HEK293 (cell line): ENCODE measurements around the gene ZNF681.

Source experiments
- CTCF ChIA-PET: fragments of 350-600 bp; formaldehyde crosslinking; extraction: SDS; loops from one replicate; lab custom pipeline; 2021; ENCODE audit warnings: antibody characterized with exemption; lab: Yijun Ruan, JAX
- POLR2A ChIA-PET: fragments of 300-600 bp; formaldehyde crosslinking; extraction: SDS; loops from one replicate; lab custom pipeline; 2020; ENCODE audit warnings: antibody characterized with exemption, inconsistent platforms; lab: Yijun Ruan, JAX
- H3K27ac ChIP-seq: fragments of 200-500 bp; sonication (Bioruptor generic); 2 replicates; pipeline ENCODE4 v1.5.1; 2014; ENCODE audit warnings: low read depth, low read length, control low read depth, inconsistent platforms; ENCODE audit errors: extremely low read depth
- H3K36me3 ChIP-seq, 2 experiments: fragments of 200-500 bp in 1 of 2; sonication (Bioruptor generic) in 1 of 2; 1 replicate in 1 of 2; 2 replicates in 1 of 2; pipeline ENCODE4 v1.5.1; 2014 to 2017; ENCODE audit warnings: inconsistent platforms in 2 of 2, low read length in 2 of 2; ENCODE audit not compliant: control insufficient read depth in 2 of 2, insufficient read depth in 1 of 2
- H3K4me1 ChIP-seq: fragments of 200-500 bp; sonication (Bioruptor generic); 2 replicates; pipeline ENCODE4 v1.5.1; 2014; ENCODE audit warnings: mild to moderate bottlenecking, low read length, inconsistent platforms; ENCODE audit not compliant: control insufficient read depth, insufficient read depth
- H3K4me3 ChIP-seq: 2 replicates; pipeline ENCODE4 v1.5.1; 2011; ENCODE audit warnings: low read depth, mild to moderate bottlenecking, control low read depth, low read length, moderate library complexity
- H3K9me3 ChIP-seq: fragments of 200-500 bp; sonication (Bioruptor generic); 2 replicates; pipeline ENCODE4 v1.5.1; 2014; ENCODE audit warnings: low read depth, low read length, inconsistent platforms; ENCODE audit not compliant: control insufficient read depth, insufficient read depth
- GLI2 ChIP-seq: fragments of 450-650 bp; formaldehyde crosslinking; IDR thresholded peaks from 2 replicates; pipeline ENCODE4; 2017; ENCODE audit warnings: missing biosample characterization, missing genetic modification characterization, low read depth, borderline replicate concordance
- REPIN1 ChIP-seq: fragments of 450-650 bp; formaldehyde crosslinking; IDR thresholded peaks from 2 replicates; pipeline ENCODE4 v1.5.1; 2017; ENCODE audit warnings: missing biosample characterization, missing genetic modification characterization, low read depth
- TRIM28 ChIP-seq: IDR thresholded peaks from 2 replicates; pipeline ENCODE4 v1.6.1; 2011; ENCODE audit warnings: low read length, control low read depth, borderline replicate concordance
- ZIC2 ChIP-seq: fragments of 450-650 bp; formaldehyde crosslinking; IDR thresholded peaks from 2 replicates; pipeline ENCODE4 v1.5.1; 2016; ENCODE audit warnings: missing biosample characterization, missing genetic modification characterization
- ZNF157 ChIP-seq: fragments of 450-650 bp; formaldehyde crosslinking; IDR thresholded peaks from 2 replicates; pipeline ENCODE4 v1.5.1; 2016; ENCODE audit warnings: missing biosample characterization, missing genetic modification characterization
- ZNF16 ChIP-seq: fragments of 450-650 bp; formaldehyde crosslinking; IDR thresholded peaks from 2 replicates; pipeline ENCODE4 v1.5.1; 2016; ENCODE audit warnings: low read depth, missing biosample characterization, missing genetic modification characterization
- ZNF2 ChIP-seq: fragments of 450-650 bp; formaldehyde crosslinking; IDR thresholded peaks from 2 replicates; pipeline ENCODE4 v1.5.1; 2016; ENCODE audit warnings: missing biosample characterization, missing genetic modification characterization
- ZNF214 ChIP-seq: fragments of 450-650 bp; formaldehyde crosslinking; IDR thresholded peaks from 2 replicates; pipeline ENCODE4 v1.5.1; 2017; ENCODE audit warnings: missing biosample characterization, mild to moderate bottlenecking, missing genetic modification characterization, borderline replicate concordance
- ZNF221 ChIP-seq: fragments of 450-650 bp; formaldehyde crosslinking; IDR thresholded peaks from 2 replicates; pipeline ENCODE4 v1.5.1; 2017; ENCODE audit warnings: missing biosample characterization, missing genetic modification characterization, borderline replicate concordance
- ZNF23 ChIP-seq: fragments of 450-650 bp; formaldehyde crosslinking; IDR thresholded peaks from 2 replicates; pipeline ENCODE4 v1.5.1; 2016; ENCODE audit warnings: missing biosample characterization, missing genetic modification characterization, borderline replicate concordance
- ZNF302 ChIP-seq: fragments of 450-650 bp; formaldehyde crosslinking; IDR thresholded peaks from 2 replicates; pipeline ENCODE4 v1.5.1; 2016; ENCODE audit warnings: missing biosample characterization, missing genetic modification characterization, low read depth
- ZNF324 ChIP-seq: fragments of 450-650 bp; formaldehyde crosslinking; IDR thresholded peaks from 2 replicates; pipeline ENCODE4 v1.5.1; 2016; ENCODE audit warnings: missing biosample characterization, missing genetic modification characterization
- ZNF335 ChIP-seq: fragments of 450-650 bp; formaldehyde crosslinking; conservative IDR thresholded peaks from 2 replicates; pipeline ENCODE4 v1.5.1; 2016; ENCODE audit warnings: missing biosample characterization, missing genetic modification characterization
- ZNF366 ChIP-seq: fragments of 450-650 bp; formaldehyde crosslinking; conservative IDR thresholded peaks from 2 replicates; pipeline ENCODE4 v1.5.1; 2016; ENCODE audit warnings: missing biosample characterization, missing genetic modification characterization
- ZNF426 ChIP-seq: fragments of 450-650 bp; formaldehyde crosslinking; IDR thresholded peaks from 2 replicates; pipeline ENCODE4 v1.5.1; 2017; ENCODE audit warnings: missing biosample characterization, missing genetic modification characterization, mild to moderate bottlenecking, inconsistent platforms, moderate library complexity
- ZNF501 ChIP-seq: fragments of 450-650 bp; formaldehyde crosslinking; IDR thresholded peaks from 2 replicates; pipeline ENCODE4 v1.5.1; 2016; ENCODE audit warnings: missing biosample characterization, missing genetic modification characterization
- ZNF529 ChIP-seq: fragments of 450-650 bp; formaldehyde crosslinking; IDR thresholded peaks from 2 replicates; pipeline ENCODE4 v1.5.1; 2017; ENCODE audit warnings: missing genetic modification characterization, missing biosample characterization; ENCODE audit not compliant: insufficient replicate concordance
- ZNF548 ChIP-seq: fragments of 450-650 bp; formaldehyde crosslinking; IDR thresholded peaks from 2 replicates; pipeline ENCODE4 v1.5.1; 2016; ENCODE audit warnings: missing biosample characterization, missing genetic modification characterization
- ZNF549 ChIP-seq: fragments of 450-650 bp; IDR thresholded peaks from 2 replicates; pipeline ENCODE4 v1.5.1; 2018; ENCODE audit warnings: missing biosample characterization, missing genetic modification characterization, mild to moderate bottlenecking, inconsistent platforms, moderate library complexity
- ZNF558 ChIP-seq: fragments of 450-650 bp; formaldehyde crosslinking; IDR thresholded peaks from 2 replicates; pipeline ENCODE4 v1.5.1; 2016; ENCODE audit warnings: missing biosample characterization, missing genetic modification characterization
- ZNF561 ChIP-seq: fragments of 450-650 bp; IDR thresholded peaks from 2 replicates; pipeline ENCODE4 v1.5.1; 2018; ENCODE audit warnings: missing biosample characterization, missing genetic modification characterization, borderline replicate concordance
- ZNF707 ChIP-seq: fragments of 450-650 bp; formaldehyde crosslinking; IDR thresholded peaks from 2 replicates; pipeline ENCODE4 v1.5.1; 2016; ENCODE audit warnings: missing biosample characterization, missing genetic modification characterization
- ZNF837 ChIP-seq: fragments of 450-650 bp; formaldehyde crosslinking; IDR thresholded peaks from 2 replicates; pipeline ENCODE4 v1.5.1; 2016; ENCODE audit warnings: missing biosample characterization, missing genetic modification characterization
- TF ChIP-seq, protein P1 (sequence below): fragments of 450-650 bp; formaldehyde crosslinking; IDR thresholded peaks from 2 replicates; pipeline ENCODE4 v1.5.1; 2017; ENCODE audit warnings: missing biosample characterization, missing genetic modification characterization
- TF ChIP-seq, protein P2 (sequence below): fragments of 450-650 bp; formaldehyde crosslinking; IDR thresholded peaks from 2 replicates; pipeline ENCODE4 v1.5.1; 2016; ENCODE audit warnings: missing biosample characterization, missing genetic modification characterization
- TF ChIP-seq, protein P3 (sequence below): fragments of 450-650 bp; formaldehyde crosslinking; IDR thresholded peaks from 2 replicates; pipeline ENCODE4 v1.5.1; 2016; ENCODE audit warnings: missing biosample characterization, missing genetic modification characterization
- TF ChIP-seq, protein P4 (sequence below): IDR thresholded peaks from 2 replicates; pipeline ENCODE4 v1.6.1; 2011; ENCODE audit warnings: mild to moderate bottlenecking, low read depth, low read length, borderline replicate concordance

ZNF681 gene

GRCh38 chr19:23788411-23788810 lies 29.7 kb upstream of the ZNF681 start:
- no peaks in the 10 kb centered on the region for H3K36me3 ChIP-seq
- ChIA-PET POLR2A (no interaction called here), CTCF (no interaction called here)
- TF ChIP-seq ZNF529 (tag by site-specific recombination) (no peak), REPIN1 (tag by site-specific recombination) (no peak), ZNF366 (tag by site-specific recombination) (no peak), ZNF157 (tag by site-specific recombination) (no peak), ZNF561 (no peak), ZNF707 (tag by site-specific recombination) (no peak), ZNF548 (tag by site-specific recombination) (no peak), ZNF23 (no peak), ZNF549 (tag by site-specific recombination) (no peak), ZNF324 (tag by site-specific recombination) (no peak), TRIM28 (no peak), ZNF558 (no peak)
- TF ChIP-seq, protein P1, sequence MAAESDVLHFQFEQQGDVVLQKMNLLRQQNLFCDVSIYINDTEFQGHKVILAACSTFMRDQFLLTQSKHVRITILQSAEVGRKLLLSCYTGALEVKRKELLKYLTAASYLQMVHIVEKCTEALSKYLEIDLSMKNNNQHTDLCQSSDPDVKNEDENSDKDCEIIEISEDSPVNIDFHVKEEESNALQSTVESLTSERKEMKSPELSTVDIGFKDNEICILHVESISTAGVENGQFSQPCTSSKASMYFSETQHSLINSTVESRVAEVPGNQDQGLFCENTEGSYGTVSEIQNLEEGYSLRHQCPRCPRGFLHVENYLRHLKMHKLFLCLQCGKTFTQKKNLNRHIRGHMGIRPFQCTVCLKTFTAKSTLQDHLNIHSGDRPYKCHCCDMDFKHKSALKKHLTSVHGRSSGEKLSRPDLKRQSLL (tag by site-specific recombination) = no peak
- TF ChIP-seq, protein P2, sequence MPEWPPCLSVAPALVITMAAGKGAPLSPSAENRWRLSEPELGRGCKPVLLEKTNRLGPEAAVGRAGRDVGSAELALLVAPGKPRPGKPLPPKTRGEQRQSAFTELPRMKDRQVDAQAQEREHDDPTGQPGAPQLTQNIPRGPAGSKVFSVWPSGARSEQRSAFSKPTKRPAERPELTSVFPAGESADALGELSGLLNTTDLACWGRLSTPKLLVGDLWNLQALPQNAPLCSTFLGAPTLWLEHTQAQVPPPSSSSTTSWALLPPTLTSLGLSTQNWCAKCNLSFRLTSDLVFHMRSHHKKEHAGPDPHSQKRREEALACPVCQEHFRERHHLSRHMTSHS (tag by site-specific recombination) = no peak
- no peaks in the 10 kb centered on the region for H3K9me3 ChIP-seq
- H3K4me1 ChIP-seq = no peaks in the 10 kb centered on the region
- H3K27ac ChIP-seq = no peak overlapping the region
- no peak overlapping the region for H3K4me3 ChIP-seq

DNA sequence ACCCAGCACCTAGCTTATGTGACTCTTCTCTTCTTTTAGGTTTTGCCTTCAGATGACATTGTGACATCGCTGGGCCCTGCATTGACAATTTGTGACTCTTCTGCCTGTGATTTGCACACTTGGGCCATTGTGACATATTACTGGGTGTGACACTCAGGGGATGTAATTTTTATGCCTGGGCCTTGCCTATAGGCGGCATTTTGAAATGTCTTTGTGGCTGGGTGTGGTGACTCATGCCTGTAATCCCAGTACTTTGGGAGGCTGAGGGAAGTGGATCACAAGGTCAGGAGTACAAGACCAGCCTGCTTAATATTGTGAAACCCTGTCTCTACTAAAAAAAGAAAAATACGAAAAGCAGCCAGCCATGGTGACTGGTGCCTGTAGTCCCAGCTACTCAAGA lies 28.4 kb upstream of the ZNF681 start:
- H3K27ac ChIP-seq = no peak overlapping the region
- TF ChIP-seq ZNF16 (tag by site-specific recombination) (no peak), ZNF501 (no peak)
- ChIA-PET POLR2A (no interaction called here), CTCF (interaction anchor here (0.6 kb wide), 1 partner anchor 8 kb away, joined by 4 read pairs; no protein-coding TSS in a partner anchor)
- H3K4me3 ChIP-seq = no peak overlapping the region
- no peaks in the 10 kb centered on the region for H3K4me1 ChIP-seq
- H3K36me3 ChIP-seq = no peaks in the 10 kb centered on the region
- no peaks in the 10 kb centered on the region for H3K9me3 ChIP-seq

GRCh38 chr19:23785982-23786381 lies 27.3 kb upstream of the ZNF681 start:
- Histone ChIP-seq H3K4me1 (no peaks in the 10 kb centered on the region), H3K36me3 (no peaks in the 10 kb centered on the region), H3K9me3 (no peaks in the 10 kb centered on the region), H3K4me3 (no peak overlapping the region), H3K27ac (no peak overlapping the region)
- CTCF ChIA-PET = interaction anchor here (0.7 kb wide), 1 partner anchor 374 kb away, joined by 3 read pairs; no protein-coding TSS in a partner anchor
- POLR2A ChIA-PET = no interaction called here
- TF ChIP-seq ZNF426 (tag by site-specific recombination) (no peak), ZNF2 (tag by site-specific recombination) (no peak), GLI2 (tag by site-specific recombination) (no peak), ZNF221 (tag by site-specific recombination) (no peak), ZNF214 (tag by site-specific recombination) (no peak), ZNF335 (tag by site-specific recombination) (no peak), ZIC2 (tag by site-specific recombination) (no peak), ZNF302 (tag by site-specific recombination) (no peak), ZNF837 (tag by site-specific recombination) (no peak)
- TF ChIP-seq, protein P2 (tag by site-specific recombination) = no peak
- TF ChIP-seq, protein P3, sequence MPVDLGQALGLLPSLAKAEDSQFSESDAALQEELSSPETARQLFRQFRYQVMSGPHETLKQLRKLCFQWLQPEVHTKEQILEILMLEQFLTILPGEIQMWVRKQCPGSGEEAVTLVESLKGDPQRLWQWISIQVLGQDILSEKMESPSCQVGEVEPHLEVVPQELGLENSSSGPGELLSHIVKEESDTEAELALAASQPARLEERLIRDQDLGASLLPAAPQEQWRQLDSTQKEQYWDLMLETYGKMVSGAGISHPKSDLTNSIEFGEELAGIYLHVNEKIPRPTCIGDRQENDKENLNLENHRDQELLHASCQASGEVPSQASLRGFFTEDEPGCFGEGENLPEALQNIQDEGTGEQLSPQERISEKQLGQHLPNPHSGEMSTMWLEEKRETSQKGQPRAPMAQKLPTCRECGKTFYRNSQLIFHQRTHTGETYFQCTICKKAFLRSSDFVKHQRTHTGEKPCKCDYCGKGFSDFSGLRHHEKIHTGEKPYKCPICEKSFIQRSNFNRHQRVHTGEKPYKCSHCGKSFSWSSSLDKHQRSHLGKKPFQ (tag by site-specific recombination) = no peak
- TF ChIP-seq, protein P4, sequence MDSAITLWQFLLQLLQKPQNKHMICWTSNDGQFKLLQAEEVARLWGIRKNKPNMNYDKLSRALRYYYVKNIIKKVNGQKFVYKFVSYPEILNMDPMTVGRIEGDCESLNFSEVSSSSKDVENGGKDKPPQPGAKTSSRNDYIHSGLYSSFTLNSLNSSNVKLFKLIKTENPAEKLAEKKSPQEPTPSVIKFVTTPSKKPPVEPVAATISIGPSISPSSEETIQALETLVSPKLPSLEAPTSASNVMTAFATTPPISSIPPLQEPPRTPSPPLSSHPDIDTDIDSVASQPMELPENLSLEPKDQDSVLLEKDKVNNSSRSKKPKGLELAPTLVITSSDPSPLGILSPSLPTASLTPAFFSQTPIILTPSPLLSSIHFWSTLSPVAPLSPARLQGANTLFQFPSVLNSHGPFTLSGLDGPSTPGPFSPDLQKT = no peak
